ENCODE data around the gene SH3RF3. TPM values are rescaled to one million over a fixed set of nuclear protein-coding genes. Genes with fewer than 3 reads are reported as not detected.

SH3RF3 gene
- total and polyA plus RNA-seq, 9 of the 15 experiments (the other 6 are each of a cell fraction or from before 2014, with no cell fraction given), result 0.02 TPM; not detected in 8

DNA sequence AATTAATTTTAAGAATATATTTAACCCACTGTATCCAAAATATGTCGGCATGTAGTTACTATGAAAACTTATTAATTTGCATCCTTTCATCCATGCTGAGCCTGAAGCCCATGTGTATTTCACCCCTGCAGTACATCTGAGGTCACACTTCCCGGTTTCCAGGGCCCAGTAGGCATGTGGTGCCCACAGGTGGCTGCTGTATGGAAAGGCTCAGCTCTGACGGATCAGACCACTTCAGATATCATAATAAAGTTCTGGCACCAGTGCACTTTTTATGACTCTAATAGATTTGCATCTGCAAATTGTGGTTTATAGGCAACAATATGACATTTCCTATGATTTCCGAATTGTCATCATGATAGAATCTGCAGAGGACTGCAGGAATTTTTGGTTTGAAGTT lies 22.5 kb downstream of the SH3RF3 start:
- no TSS peak for BruUV-seq (replicated peaks)
- CTCF ChIA-PET (ENCODE audit: low intra/inter-chr PET ratio), result no interaction called here
- H3K79me2 ChIP-seq (ENCODE audit: control insufficient read depth, insufficient read depth, low read length), result no peaks in the 10 kb centered on the region

More for the DNA sequence above, 22.5 kb downstream of the SH3RF3 start:
- Histone ChIP-seq H4K20me1 (replicated peaks; ENCODE audit: control insufficient read depth, insufficient read depth, low read length) (peaks cover 4% of the 10 kb centered on the region; the same call in 1 of the 2 replicates), H3K9me1 (ENCODE audit: control insufficient read depth, insufficient read depth, low read length) (no peaks in the 10 kb centered on the region), H3K4me2 (ENCODE audit: insufficient read depth, low read length) (no peak overlapping the region), H3K36me3 (ENCODE audit: control insufficient read depth, insufficient read depth, low read length) (no peaks in the 10 kb centered on the region), H3K27me3 (ENCODE audit: control insufficient read depth in 2 of 2, insufficient read depth in 2 of 2, low read length in 2 of 2) (peaks cover 8 to 39% of the 10 kb centered on the region in 2 experiments; a peak in 3 of 5 replicates), H3K4me3 (no peak overlapping the region), H3K9me3 (replicated peaks; ENCODE audit: control insufficient read depth, insufficient read depth, low read depth, low read length) (no peaks in the 10 kb centered on the region), H3K9ac (ENCODE audit: insufficient read depth in 1 of 2, low read depth in 2 of 2, low read length in 2 of 2) (no peak overlapping the region), H2AFZ (ENCODE audit: low read depth, low read length) (no peak overlapping the region), H3K4me1 (replicated peaks in 1 of 2; ENCODE audit: control insufficient read depth in 2 of 2, insufficient read depth in 2 of 2, low read length in 2 of 2) (no peaks in the 10 kb centered on the region), H3K27ac (ENCODE audit: extremely low read depth, low read depth, low read length) (no peak overlapping the region)
- FAIRE-seq, result no peak
- no peak for DNase-seq (ENCODE audit: extremely low read depth in 1 of 4, low spot score in 3 of 4)
- 0% methylated on average over 4 of the region's 4 CpGs for WGBS (ENCODE audit: insufficient coverage, low coverage, missing lambda C conversion rate)
- POLR2A ChIA-PET, result interaction anchor here (0.5 kb wide), 1 partner anchor 260 kb away, joined by 4 read pairs; no protein-coding TSS in a partner anchor
- TF ChIP-seq NFIC (IDR thresholded peaks at IDR 0.05), result no peak
- TF ChIP-seq ERF (CRISPR knock-in tag; IDR thresholded peaks at IDR 0.05), result no peak
- no peak for TF ChIP-seq STAG1 (CRISPR knock-in tag; IDR thresholded peaks at IDR 0.05; ENCODE audit: borderline replicate concordance)
- TF ChIP-seq, protein P1, sequence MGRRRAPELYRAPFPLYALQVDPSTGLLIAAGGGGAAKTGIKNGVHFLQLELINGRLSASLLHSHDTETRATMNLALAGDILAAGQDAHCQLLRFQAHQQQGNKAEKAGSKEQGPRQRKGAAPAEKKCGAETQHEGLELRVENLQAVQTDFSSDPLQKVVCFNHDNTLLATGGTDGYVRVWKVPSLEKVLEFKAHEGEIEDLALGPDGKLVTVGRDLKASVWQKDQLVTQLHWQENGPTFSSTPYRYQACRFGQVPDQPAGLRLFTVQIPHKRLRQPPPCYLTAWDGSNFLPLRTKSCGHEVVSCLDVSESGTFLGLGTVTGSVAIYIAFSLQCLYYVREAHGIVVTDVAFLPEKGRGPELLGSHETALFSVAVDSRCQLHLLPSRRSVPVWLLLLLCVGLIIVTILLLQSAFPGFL (CRISPR knock-in tag; IDR thresholded peaks at IDR 0.05), result no peak
- TF ChIP-seq ZEB2 (IDR thresholded peaks at IDR 0.05), result no peak
- TF ChIP-seq ZBED1 (IDR thresholded peaks at IDR 0.05), result no peak
- TF ChIP-seq SMAD1 (IDR thresholded peaks at IDR 0.05; ENCODE audit: low read depth, low read length, partially characterized antibody), result no peak
- TF ChIP-seq, protein P2, sequence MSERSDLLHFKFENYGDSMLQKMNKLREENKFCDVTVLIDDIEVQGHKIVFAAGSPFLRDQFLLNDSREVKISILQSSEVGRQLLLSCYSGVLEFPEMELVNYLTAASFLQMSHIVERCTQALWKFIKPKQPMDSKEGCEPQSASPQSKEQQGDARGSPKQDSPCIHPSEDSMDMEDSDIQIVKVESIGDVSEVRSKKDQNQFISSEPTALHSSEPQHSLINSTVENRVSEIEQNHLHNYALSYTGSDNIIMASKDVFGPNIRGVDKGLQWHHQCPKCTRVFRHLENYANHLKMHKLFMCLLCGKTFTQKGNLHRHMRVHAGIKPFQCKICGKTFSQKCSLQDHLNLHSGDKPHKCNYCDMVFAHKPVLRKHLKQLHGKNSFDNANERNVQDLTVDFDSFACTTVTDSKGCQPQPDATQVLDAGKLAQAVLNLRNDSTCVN (CRISPR knock-in tag; IDR thresholded peaks at IDR 0.05), result no peak
- TF ChIP-seq ZNF561 (CRISPR knock-in tag; conservative IDR thresholded peaks at IDR 0.05), result no peak
- no peak for TF ChIP-seq RBM15 (IDR thresholded peaks at IDR 0.05; ENCODE audit: insufficient read depth, low read length)
- TF ChIP-seq ZNF23 (CRISPR knock-in tag; IDR thresholded peaks at IDR 0.05), result no peak
- no peak for TF ChIP-seq RBM39 (optimal IDR thresholded peaks at IDR 0.05; ENCODE audit: low read depth, low read length)
- TF ChIP-seq ZKSCAN1 (IDR thresholded peaks at IDR 0.05; ENCODE audit: low read depth, low read length), result no peak
- no peak for TF ChIP-seq WHSC1 (IDR thresholded peaks at IDR 0.05; ENCODE audit: low read length)
- TF ChIP-seq, protein P3, sequence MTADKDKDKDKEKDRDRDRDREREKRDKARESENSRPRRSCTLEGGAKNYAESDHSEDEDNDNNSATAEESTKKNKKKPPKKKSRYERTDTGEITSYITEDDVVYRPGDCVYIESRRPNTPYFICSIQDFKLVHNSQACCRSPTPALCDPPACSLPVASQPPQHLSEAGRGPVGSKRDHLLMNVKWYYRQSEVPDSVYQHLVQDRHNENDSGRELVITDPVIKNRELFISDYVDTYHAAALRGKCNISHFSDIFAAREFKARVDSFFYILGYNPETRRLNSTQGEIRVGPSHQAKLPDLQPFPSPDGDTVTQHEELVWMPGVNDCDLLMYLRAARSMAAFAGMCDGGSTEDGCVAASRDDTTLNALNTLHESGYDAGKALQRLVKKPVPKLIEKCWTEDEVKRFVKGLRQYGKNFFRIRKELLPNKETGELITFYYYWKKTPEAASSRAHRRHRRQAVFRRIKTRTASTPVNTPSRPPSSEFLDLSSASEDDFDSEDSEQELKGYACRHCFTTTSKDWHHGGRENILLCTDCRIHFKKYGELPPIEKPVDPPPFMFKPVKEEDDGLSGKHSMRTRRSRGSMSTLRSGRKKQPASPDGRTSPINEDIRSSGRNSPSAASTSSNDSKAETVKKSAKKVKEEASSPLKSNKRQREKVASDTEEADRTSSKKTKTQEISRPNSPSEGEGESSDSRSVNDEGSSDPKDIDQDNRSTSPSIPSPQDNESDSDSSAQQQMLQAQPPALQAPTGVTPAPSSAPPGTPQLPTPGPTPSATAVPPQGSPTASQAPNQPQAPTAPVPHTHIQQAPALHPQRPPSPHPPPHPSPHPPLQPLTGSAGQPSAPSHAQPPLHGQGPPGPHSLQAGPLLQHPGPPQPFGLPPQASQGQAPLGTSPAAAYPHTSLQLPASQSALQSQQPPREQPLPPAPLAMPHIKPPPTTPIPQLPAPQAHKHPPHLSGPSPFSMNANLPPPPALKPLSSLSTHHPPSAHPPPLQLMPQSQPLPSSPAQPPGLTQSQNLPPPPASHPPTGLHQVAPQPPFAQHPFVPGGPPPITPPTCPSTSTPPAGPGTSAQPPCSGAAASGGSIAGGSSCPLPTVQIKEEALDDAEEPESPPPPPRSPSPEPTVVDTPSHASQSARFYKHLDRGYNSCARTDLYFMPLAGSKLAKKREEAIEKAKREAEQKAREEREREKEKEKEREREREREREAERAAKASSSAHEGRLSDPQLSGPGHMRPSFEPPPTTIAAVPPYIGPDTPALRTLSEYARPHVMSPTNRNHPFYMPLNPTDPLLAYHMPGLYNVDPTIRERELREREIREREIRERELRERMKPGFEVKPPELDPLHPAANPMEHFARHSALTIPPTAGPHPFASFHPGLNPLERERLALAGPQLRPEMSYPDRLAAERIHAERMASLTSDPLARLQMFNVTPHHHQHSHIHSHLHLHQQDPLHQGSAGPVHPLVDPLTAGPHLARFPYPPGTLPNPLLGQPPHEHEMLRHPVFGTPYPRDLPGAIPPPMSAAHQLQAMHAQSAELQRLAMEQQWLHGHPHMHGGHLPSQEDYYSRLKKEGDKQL (CRISPR knock-in tag; IDR thresholded peaks at IDR 0.05; ENCODE audit: borderline replicate concordance), result no peak
- TF ChIP-seq ZNF436 (CRISPR knock-in tag; IDR thresholded peaks at IDR 0.05), result no peak
- intact Hi-C loops (cut with micrococcal nuclease) (no loop called here), in situ Hi-C loops (cut with MboI) (no loop called here)
- ATAC-seq, result no peak
